HG03558 (cell line): ENCODE results near the gene MAPKAPK5.
"Not testable (repeated sequence)": the region's sequence is repeated elsewhere in the genome, so short reads cannot be mapped to it uniquely, and the experiment has no call there.

Experiments used
- ATAC-seq: cut with Tn5 transposase; IDR thresholded peaks from one replicate; pipeline ENCODE4 v1.9.1; 2021; ENCODE audit warnings: moderate number of reproducible peaks; ENCODE audit not compliant: unreplicated experiment; ENCODE audit errors: extremely low read depth

Gene MAPKAPK5

GRCh38 chr12:111826992-111827391 lies 15.0 kb upstream of the MAPKAPK5 start:
- ATAC-seq, result no peak

- no peak for ATAC-seq
These were observed 14.1 kb upstream of the MAPKAPK5 start for GRCh38 chr12:111827907-111828306.

GRCh38 chr12:111828338-111828979 lies 13.6 kb upstream of the MAPKAPK5 start:
- no peak for ATAC-seq

GRCh38 chr12:111829635-111830034 lies 12.4 kb upstream of the MAPKAPK5 start:
- ATAC-seq, result not testable (repeated sequence)

GRCh38 chr12:111834740-111835386 lies 7.2 kb upstream of the MAPKAPK5 start:
- not testable (repeated sequence) for ATAC-seq

- ATAC-seq, result not testable (repeated sequence)
These were observed 6.4 kb upstream of the MAPKAPK5 start for GRCh38 chr12:111835531-111836181.

GRCh38 chr12:111838353-111838752 lies 3.7 kb upstream of the MAPKAPK5 start:
- no peak for ATAC-seq

GRCh38 chr12:111840807-111841206 lies 1.2 kb upstream of the MAPKAPK5 start:
- ATAC-seq, result no peak

GRCh38 chr12:111841236-111841749 lies 735 bp upstream of the MAPKAPK5 start:
- no peak for ATAC-seq

GRCh38 chr12:111842556-111843396 lies 748 bp downstream of the MAPKAPK5 start:
- no peak for ATAC-seq

- ATAC-seq, result no peak
These were observed 4.0 kb downstream of the MAPKAPK5 start for GRCh38 chr12:111846016-111846415.

GRCh38 chr12:111850526-111850925 lies 8.5 kb downstream of the MAPKAPK5 start:
- no peak for ATAC-seq

GRCh38 chr12:111858186-111858585 lies 16.2 kb downstream of the MAPKAPK5 start:
- ATAC-seq, result no peak

GRCh38 chr12:111858778-111859177 lies 16.8 kb downstream of the MAPKAPK5 start:
- ATAC-seq, result no peak

- no peak for ATAC-seq
These were observed 22.9 kb downstream of the MAPKAPK5 start for GRCh38 chr12:111864913-111865312.

GRCh38 chr12:111867531-111867930 lies 25.5 kb downstream of the MAPKAPK5 start:
- ATAC-seq, result no peak

- no peak for ATAC-seq
These were observed 26.9 kb downstream of the MAPKAPK5 start for GRCh38 chr12:111868676-111869588.

GRCh38 chr12:111869671-111870070 lies 27.6 kb downstream of the MAPKAPK5 start:
- no peak for ATAC-seq

- ATAC-seq, result no peak
These were observed 28.2 kb downstream of the MAPKAPK5 start for GRCh38 chr12:111870216-111870615.
